SK-N-MC (cell line): Measurements from ENCODE around the gene PDXP.

Experiments
- EZH2 ChIP-seq: fragments of 200-600 bp; sonication (generic); IDR thresholded peaks from one replicate; pipeline ENCODE4 v1.6.1; 2017; ENCODE audit warnings: antibody characterized with exemption
- POLR2AphosphoS5 ChIP-seq: IDR thresholded peaks from 2 replicates; pipeline ENCODE4 v1.6.1; 2012; ENCODE audit warnings: mild to moderate bottlenecking, low read depth, low read length, borderline replicate concordance

DNA sequence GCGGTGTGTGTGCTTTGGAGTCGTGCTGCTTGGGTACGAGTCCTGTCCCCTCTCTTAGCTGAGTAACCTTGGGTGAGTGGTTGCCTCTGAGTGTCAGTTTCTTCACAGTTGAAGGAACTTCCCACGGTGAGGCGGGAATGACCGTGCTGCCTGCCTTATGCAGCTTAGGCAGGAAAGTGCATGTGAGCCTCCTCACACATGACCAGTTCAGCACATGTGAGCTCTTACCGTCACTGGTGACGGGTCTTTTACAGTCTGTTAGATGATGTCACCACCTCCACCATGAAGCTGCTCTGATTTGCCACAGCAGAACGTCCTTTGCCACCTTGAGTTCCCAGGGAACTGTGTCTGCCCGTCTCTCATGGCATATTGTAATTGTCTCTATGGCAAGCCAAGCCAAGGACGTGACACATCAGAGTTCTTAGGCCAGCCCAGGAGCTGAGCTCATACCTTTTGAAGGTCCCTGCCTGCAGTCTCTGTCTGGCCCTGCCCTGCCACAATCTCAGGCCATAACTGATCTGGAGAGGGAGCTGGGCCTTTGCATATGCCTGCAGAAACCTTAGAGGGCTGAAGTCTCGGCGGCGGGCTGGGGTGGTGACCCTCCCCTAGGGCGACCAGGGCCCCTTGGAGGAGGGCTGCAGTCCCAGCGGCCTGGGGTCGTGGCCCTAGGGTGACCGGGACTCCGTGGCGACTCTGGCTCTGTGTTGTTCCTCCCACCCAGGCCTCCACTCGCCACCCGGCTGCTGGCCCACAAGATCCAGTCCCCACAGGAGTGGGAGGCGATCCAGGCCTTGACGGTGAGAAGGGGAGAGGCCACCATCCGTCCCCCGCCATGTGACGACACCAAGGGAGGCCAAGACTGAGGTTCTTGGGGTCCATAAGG is 42.1 kb upstream of the PDXP start:
- TF ChIP-seq EZH2 (no peak), POLR2AphosphoS5 (no peak)
